ENCODE data around the gene PHTF2.

- TF ChIP-seq ZFX (IDR thresholded peaks at IDR 0.05) (no peak), CTCF (conservative IDR thresholded peaks at IDR 0.05) (no peak)
Measured at GRCh38 chr7:77917500-77918262, 119.1 kb downstream of the PHTF2 start.

All from C4-2B (cell line).